Subcutaneous adipose tissue (tissue), 4 donors: Measurements from ENCODE around the gene GDF7. TPM values are rescaled to one million over a fixed set of nuclear protein-coding genes. Genes with fewer than 3 reads are reported as not detected.

ENCODE experiments used
- CTCF ChIP-seq: fragments of 450-650 bp; IDR thresholded peaks from one replicate; pipeline ENCODE4 v1.5.1; 2016; ENCODE audit warnings: low read depth, mild to moderate bottlenecking, control low read depth, antibody characterized with exemption, moderate library complexity
- total RNA-seq, 4 donors: library from RNA; depleted of rRNA; stranded (reverse); fragments of >200 nt; gene quantifications; one replicate each; pipeline ENCODE4 v1.1.0, GENCODE V29; 2016

The GDF7 gene
- total RNA-seq, 4 donors from 2014 or later = under 0.01 to 0.19 (median under 0.01) TPM; not detected in 1

GRCh38 chr2:20722592-20723240 is 55.8 kb downstream of the GDF7 start:
- no peak for TF ChIP-seq CTCF

- no peak for TF ChIP-seq CTCF
These were observed 56.6 kb downstream of the GDF7 start for GRCh38 chr2:20723543-20723942.

GRCh38 chr2:20724500-20725053 is 57.6 kb downstream of the GDF7 start:
- no peak for TF ChIP-seq CTCF

DNA sequence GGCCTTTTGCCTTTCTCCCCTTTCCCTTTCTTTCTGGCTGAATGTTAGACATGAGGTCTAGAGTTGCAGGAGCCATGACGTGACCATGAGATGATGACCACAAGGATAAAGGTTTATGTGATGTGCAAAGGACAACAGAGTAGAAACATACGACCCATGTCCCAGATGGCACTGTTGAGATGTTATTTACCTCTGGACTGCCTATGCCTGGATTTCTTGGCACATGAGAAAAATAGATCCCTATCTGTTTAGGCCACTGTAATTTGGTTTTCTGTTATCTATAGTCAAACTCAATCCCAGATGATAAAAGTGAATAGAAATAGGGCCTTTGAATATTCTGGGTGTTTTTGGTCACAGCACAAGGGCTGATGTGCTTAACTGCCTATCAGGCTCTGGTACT is 58.8 kb downstream of the GDF7 start:
- TF ChIP-seq CTCF = no peak

DNA sequence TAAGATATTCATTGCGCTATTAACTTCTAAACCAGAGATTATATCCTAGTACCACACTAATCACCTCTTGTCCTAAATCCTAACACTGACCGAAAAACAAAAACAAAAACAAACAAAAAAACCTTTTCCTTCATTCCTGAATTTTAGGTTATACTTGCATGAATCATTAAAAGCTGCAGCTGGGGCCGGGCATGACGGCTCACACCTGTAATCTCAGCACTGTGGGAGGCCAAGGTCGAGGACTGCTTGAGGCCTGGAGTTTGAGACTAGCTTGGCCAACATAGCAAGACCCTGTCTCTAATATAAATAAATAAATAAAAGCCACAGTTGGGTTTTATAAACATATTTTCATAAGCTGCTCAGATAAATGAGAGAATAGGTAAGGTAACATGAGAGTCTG is 60.0 kb downstream of the GDF7 start:
- TF ChIP-seq CTCF = no peak

- no peak for TF ChIP-seq CTCF
These were observed 61.3 kb downstream of the GDF7 start for GRCh38 chr2:20728114-20728758.

Other genes starting within 250 kb of the GDF7 start
- gene RHOB, start 220.1 kb upstream of the GDF7 start, total RNA-seq = 1,000 to 10,000 TPM in 1 of 4 donors, 100 to 1,000 TPM in 3; 435 to 1,054 (median 650) TPM
- 10 to 100 TPM; 12.6 to 37.6 (median 34.7) TPM for gene HS1BP3, start 16.0 kb upstream of the GDF7 start, total RNA-seq
- gene LDAH, start 156.0 kb downstream of the GDF7 start, total RNA-seq = 10 to 100 TPM; 11.9 to 18.3 (median 14.0) TPM